GM18526 (cell line): ENCODE measurements around the gene AGAP1.

ENCODE experiments used
- POLR2A ChIP-seq: IDR thresholded peaks from 3 replicates; pipeline ENCODE4 v1.6.1; 2011; ENCODE audit not compliant: insufficient read length; ENCODE audit errors: extremely low read depth

AGAP1 gene

DNA sequence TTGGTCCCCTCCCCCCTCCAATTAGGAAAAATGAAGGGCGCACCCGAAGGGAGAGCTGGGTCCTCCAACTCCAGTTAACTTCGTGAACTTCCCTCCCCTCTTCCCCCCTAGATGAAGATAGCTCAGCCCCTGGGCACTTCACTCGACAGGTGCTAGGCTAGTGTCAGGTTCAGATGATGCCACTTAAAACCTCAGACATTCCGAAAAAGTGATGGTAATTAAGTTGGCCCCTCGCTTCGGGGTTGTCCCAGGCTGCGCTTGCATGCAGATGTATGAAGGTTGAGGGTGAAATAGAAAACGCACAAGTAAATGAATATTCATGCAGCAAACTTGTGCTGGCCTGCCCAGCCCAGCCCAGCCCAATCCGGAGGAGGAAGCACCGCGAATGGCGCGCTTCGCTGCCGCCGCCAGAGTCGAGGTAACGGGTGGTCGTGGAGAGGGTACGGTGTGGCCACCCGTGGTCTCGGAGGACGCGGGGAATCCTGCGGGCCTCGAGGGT is 677.4 kb downstream of the AGAP1 start:
- no peak for TF ChIP-seq POLR2A

DNA sequence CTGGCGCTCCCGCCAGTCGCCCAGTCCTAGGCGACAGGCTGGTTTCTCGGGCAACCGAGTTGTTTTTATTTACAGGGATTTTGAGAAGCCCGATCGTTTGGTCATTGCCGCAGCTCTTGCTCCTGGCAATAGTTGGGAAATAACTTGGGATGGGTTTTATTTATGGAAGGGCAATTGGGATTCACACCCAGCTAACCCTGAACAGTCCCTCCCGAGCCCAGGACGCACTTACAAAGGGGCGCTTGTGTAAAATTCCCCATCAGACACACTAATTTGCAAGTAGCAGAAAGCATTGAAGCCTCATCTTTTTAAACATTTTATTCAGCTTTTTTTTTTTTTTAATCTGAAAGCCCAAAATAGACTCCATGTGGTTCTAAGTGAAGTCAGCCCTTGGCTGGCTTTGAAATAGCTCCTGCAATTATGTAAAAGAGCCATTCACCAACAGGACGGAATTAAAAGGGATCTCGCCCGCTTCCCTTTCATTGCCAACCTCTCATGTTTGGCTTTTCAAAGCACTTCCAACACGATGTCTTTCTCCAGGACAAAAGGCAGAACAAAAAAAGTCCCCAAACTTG is 677.9 kb downstream of the AGAP1 start:
- TF ChIP-seq POLR2A, result no peak

DNA sequence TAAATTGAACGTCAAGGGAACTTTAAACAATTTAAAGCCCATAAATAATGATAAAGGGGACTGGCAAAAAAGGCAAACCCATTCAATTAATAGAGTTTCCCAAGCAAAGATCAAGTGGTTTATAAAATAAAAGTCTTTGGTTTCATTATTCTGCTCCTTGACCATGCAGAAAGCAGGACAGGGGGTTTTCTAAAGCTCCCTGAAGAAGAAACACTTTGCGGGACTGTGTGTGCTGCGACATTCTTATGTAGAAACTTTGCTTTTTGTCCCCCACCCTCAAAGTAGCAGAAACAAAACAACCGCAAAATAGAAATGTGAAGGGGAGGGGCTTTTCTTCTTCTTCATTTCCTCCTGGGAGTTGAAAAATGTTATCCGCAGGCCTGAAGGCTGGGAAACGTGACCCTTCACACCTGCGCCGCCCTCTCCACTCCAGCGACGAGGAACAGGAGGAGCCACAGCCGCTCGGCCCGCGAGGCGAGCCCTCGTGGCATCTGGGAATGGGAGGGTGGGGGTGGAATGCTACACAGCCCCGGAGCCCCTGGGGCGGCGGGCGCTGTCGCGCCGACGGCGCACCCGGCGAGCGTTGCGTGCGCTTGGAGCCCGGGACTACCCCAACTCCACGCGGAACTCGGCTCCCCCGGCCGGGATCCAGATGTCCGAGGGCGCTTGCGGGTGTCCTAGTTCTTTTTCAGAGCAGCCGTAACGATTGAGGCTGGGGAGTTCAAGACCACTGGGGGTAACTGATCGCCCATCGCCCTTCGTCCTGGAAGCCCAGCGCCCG is 678.6 kb downstream of the AGAP1 start:
- no peak for TF ChIP-seq POLR2A

DNA sequence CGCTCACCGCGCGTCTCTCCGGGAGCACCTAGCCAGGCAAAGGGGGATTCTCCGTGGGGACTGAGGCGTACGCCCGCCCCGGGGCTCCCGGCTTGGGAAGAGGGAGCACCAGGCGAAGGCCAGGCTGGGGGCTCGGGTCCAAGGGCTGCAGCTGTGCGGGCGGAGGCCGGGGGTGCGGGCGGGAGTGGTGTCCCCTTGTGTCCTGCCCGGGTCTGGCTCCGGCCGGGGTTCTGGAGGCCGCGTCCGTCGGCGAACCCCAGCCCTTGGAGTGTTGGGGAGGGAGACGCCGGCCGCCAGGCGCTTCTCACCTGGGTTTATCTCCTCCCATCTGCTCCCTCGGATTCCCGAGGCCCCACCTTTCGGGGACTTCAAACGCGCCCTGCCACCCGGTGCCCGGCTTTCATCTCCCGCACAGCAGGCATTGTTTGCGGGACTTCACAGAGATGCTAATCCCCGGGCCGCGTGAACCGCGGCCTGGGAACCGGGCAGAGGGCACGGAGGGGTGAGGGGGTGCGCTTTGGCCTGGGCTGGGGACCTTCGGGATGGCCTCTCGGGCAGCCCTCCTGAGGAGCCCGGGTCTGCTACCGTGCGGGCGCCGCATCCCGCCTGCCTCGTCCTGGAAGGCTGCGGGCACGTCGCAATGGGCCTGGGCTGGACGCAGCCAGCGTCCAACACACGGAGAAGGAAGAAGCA is 679.3 kb downstream of the AGAP1 start:
- TF ChIP-seq POLR2A, result no peak

- TF ChIP-seq POLR2A, result no peak
These were observed 680.1 kb downstream of the AGAP1 start for GRCh38 chr2:236173729-236174607.

- no peak for TF ChIP-seq POLR2A
These were observed 681.8 kb downstream of the AGAP1 start for GRCh38 chr2:236175548-236176150.

DNA sequence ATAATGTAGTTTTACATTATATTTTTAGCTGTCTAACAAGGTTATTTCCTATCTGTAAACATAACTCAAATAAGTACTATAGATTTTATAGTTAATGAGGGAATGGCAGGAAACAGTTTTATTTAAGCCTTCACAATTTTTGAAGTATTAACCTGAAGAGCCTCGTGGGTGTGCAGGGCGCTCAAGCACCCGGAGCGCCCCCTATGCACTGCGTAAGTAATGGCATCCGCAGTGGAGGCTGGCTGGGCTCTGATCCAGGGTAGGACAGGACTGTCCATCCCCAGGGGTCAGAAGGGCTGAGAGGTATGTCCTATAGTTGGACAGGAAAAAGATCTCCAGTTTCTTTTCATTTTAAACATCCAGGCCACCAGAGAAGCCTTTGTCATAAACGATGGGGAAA is 682.6 kb downstream of the AGAP1 start:
- no peak for TF ChIP-seq POLR2A

DNA sequence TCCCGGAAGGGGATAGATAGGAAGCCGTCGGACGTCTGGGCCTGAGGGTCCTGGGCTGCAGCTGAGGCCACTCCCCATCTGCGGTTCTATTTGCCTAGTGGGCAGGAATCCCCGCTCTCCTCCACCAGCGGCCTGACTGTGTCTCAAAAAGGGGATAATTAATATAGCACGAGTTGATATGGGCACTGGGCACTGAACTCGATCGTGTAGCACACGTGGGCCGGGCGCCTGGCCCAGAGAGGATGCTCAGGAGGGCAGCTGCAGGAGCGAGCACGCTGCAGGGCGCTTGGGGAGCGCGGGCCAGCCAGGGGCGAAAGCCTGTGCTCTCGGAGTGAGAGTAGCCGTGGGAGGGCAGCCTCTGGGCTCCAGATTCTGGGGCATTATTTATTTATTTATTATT is 683.1 kb downstream of the AGAP1 start:
- TF ChIP-seq POLR2A, result no peak

GRCh38 chr2:236177604-236177966 is 683.7 kb downstream of the AGAP1 start:
- TF ChIP-seq POLR2A, result no peak

DNA sequence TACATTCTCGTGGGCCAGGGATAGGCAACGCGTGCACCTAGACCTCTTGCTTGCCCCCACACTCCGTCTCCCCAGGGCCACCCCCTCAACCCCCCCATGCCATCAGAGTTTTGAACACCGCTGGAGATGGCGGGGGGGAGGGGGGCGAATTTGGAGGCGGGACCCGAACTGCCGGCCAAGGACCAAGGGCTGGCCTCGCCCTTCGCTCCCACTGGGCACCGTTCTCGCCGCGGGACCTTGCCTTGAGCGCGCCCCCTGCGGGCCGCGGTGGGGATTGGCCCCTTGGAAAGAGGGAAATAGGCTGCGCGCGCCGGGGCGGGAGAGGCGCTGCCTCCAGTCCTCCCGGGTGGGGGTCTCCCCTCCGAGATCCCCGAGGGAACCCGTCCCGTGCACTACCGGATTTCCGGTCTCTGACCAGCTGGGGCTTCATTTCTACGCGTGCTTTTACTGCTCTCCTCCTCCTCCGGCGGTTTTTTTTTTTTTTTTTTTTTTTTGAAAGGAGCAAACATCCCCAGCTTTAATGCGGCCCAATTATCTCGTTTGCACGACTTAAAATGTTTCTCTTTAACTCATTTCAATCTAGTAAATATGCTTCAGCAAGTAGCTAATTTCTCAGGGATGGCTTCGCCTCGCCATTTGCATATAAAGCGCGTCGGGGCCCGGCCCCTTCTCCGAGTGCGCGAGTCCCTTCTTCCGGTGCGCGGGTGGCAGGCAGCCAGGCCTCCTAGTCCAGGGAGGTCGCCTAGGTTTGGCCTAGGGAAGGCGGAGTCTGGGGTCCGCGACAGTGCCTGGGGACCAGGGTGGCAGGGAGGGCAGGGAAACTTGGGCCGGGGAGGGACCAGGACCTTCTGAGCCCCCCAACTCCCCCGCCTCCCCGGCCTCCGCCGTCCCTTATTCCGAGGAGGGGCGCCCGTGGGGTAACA is 684.4 kb downstream of the AGAP1 start:
- TF ChIP-seq POLR2A, result no peak

DNA sequence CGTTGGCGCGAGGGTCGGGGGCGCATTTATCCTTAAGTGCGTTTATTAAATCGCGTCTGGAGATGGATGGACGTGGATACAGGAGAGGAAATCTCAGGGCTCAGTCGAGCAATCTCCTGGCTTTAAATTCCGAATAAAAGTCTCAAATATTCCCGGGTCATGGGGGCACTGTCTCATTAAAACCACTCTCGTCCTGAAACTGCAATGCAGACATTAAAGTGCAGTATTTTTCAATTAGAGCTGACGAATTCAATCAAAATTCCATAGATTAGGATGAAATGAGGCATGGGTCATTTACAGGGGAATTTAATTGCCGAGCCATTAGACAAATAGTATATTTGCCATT is 685.0 kb downstream of the AGAP1 start:
- TF ChIP-seq POLR2A, result no peak

- no peak for TF ChIP-seq POLR2A
These were observed 685.6 kb downstream of the AGAP1 start for GRCh38 chr2:236179236-236180075.
